PFSK-1 (cell line): ENCODE data around the gene BTBD9.

Experiments used
- POLR2AphosphoS5 ChIP-seq: IDR thresholded peaks from 2 replicates; pipeline ENCODE4 v1.6.1; 2012; ENCODE audit warnings: low read depth, mild to moderate bottlenecking, control low read depth, low read length, moderate library complexity
- TAF1 ChIP-seq: IDR thresholded peaks from 2 replicates; pipeline ENCODE4 v1.6.1; 2012; ENCODE audit warnings: low read length, control low read depth, borderline replicate concordance; ENCODE audit not compliant: insufficient read depth

GRCh38 chr6:38310061-38310460 is 329.7 kb downstream of the BTBD9 start:
- no peak for TF ChIP-seq TAF1
- TF ChIP-seq POLR2AphosphoS5 = no peak
